ENCODE measurements around the gene PANK4. TPM values are rescaled to one million over a fixed set of nuclear protein-coding genes. Genes with fewer than 3 reads are reported as not detected.

Gene PANK4
- total RNA-seq, 2 experiments from 2014 or later, result 42.9 to 47.0 TPM

DNA sequence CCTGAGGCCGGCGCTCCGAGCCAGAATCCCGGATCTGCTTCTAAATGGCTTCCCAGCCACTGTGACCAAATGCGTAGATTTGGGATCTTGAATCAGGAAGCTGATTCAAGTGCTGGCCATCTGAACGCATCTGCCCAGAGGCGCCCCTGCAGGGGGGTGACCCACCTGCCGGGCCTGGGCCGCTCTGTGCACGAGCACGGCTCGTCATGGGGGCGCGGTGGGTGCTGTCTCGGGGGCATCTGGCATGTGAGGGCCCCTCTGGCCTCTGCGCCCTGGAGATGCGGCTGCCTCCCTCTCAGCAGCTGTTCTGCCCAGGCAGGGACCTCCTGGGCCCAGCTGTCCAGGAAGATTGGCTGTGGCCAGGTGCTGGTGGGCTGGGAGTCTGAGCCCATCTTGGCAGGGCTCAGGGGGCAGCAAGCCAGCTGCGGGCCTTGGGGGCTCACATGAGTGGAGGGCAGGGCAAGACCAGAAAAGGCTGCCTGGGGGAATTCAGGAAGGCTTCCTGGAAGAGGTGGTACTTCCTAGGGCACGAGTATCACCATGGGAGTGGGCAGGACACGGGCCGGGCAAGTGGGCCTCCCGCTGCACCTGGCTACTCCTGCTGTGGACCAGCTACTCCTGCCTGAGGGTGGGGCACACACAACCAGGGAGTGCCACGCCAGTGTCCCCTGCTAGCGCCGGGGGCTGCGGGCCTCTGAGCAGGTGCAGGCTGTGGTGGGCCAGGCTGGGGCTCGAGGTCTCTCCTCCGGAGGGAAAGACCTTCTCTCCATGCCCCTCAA is 25.2 kb downstream of the PANK4 start:
- Histone ChIP-seq H3K27ac (ENCODE audit: low read depth in 1 of 2, low read length in 2 of 2) (no peak overlapping the region), H3K36me3 (ENCODE audit: insufficient read depth, low read length) (no peaks in the 10 kb centered on the region), H3K9me3 (ENCODE audit: control insufficient read depth in 1 of 2, insufficient read depth in 1 of 2, low read length in 2 of 2) (peaks cover 0 to 6% of the 10 kb centered on the region in 2 experiments), H3K4me3 (ENCODE audit: low read length) (no peak overlapping the region), H3K4me1 (ENCODE audit: insufficient read depth, low read length) (peaks cover 32% of the 10 kb centered on the region), H3K27me3 (ENCODE audit: control insufficient read depth in 1 of 2, insufficient read depth in 2 of 2, low read length in 2 of 2) (no peaks in the 10 kb centered on the region)
- CTCF ChIA-PET, result no interaction called here
- H3K4me3 Mint-ChIP-seq, result no peak overlapping the region
- H3K27ac Mint-ChIP-seq, result no peak overlapping the region
- POLR2A ChIA-PET, result interaction anchor here (1.4 kb wide), 1 partner anchor 25 kb away, joined by 5 read pairs; the partner anchor contains the start of gene PANK4
- DNase-seq (no peak), ATAC-seq (ENCODE audit: poor library complexity) (no peak)
- no peaks in the 10 kb centered on the region for H3K27me3 Mint-ChIP-seq
- TF ChIP-seq, protein P1, sequence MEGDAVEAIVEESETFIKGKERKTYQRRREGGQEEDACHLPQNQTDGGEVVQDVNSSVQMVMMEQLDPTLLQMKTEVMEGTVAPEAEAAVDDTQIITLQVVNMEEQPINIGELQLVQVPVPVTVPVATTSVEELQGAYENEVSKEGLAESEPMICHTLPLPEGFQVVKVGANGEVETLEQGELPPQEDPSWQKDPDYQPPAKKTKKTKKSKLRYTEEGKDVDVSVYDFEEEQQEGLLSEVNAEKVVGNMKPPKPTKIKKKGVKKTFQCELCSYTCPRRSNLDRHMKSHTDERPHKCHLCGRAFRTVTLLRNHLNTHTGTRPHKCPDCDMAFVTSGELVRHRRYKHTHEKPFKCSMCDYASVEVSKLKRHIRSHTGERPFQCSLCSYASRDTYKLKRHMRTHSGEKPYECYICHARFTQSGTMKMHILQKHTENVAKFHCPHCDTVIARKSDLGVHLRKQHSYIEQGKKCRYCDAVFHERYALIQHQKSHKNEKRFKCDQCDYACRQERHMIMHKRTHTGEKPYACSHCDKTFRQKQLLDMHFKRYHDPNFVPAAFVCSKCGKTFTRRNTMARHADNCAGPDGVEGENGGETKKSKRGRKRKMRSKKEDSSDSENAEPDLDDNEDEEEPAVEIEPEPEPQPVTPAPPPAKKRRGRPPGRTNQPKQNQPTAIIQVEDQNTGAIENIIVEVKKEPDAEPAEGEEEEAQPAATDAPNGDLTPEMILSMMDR (IDR thresholded peaks at IDR 0.05), result no peak
- H3K36me3 Mint-ChIP-seq (ENCODE audit: low read depth), result no peaks in the 10 kb centered on the region
- no peaks in the 10 kb centered on the region for H3K9me3 Mint-ChIP-seq
- H3K4me1 Mint-ChIP-seq (ENCODE audit: low read depth), result peaks cover 12% of the 10 kb centered on the region
- intact Hi-C loops (cut with DNase I, micrococcal nuclease), result no loop called here

DNA sequence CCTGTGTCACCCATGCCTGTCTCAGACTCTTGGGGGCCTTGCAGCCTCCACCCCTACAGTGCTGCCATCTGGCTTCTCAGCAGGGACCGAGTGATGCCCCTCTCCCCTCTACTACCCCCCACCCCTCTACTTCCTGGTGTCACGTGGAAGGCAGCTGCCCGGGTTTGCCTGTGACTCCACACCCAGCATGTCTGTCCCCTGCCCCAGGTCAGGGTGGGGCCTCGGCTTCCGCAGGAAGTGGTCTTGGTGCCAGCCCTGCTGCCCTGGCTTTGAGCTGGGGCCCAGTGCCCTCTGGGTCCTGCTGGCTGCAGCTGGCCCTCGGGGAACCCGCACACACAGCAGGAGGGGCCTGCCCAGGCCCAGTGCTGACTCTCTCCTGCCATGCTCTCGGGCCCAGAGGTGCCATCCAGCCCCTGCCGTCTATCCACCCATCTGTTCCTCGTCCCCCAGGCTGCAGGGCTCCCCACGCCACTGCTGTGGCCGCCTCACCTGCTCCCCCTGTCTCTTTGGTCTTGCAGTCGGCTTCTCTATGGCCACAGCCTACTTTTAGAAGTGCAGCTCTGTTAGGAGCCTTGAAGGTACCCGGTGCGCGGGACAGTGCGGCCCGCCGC is 26.3 kb downstream of the PANK4 start:
- H3K27me3 ChIP-seq (ENCODE audit: control insufficient read depth in 1 of 2, insufficient read depth in 2 of 2, low read length in 2 of 2), result no peaks in the 10 kb centered on the region
- H3K27ac ChIP-seq (ENCODE audit: low read depth in 1 of 2, low read length in 2 of 2), result no peak overlapping the region
- no peaks in the 10 kb centered on the region for H3K36me3 ChIP-seq (ENCODE audit: insufficient read depth, low read length)
- Mint-ChIP-seq H3K4me1 (ENCODE audit: low read depth) (peaks cover 12% of the 10 kb centered on the region), H3K27me3 (no peaks in the 10 kb centered on the region), H3K27ac (peak overlapping the region; percentile 14), H3K36me3 (ENCODE audit: low read depth) (no peaks in the 10 kb centered on the region), H3K4me3 (peak overlapping the region; percentile 39), H3K9me3 (no peaks in the 10 kb centered on the region)
- peaks cover 41% of the 10 kb centered on the region for H3K4me1 ChIP-seq (ENCODE audit: insufficient read depth, low read length)
- ChIA-PET CTCF (no interaction called here), POLR2A (interaction anchor here (1.0 to 1.4 kb wide), 3 partner anchors 26 to 143 kb away, joined by 3 to 5 read pairs (median 4); partner anchors contain the start of genes PANK4 and PEX10)
- H3K4me3 ChIP-seq (ENCODE audit: low read length), result no peak overlapping the region
- ATAC-seq (ENCODE audit: poor library complexity) (peak; percentile 55), DNase-seq (peak in 3 of 14 experiments; percentile 17 to 64 (median 25))
- peaks cover 0 to 6% of the 10 kb centered on the region in 2 experiments for H3K9me3 ChIP-seq (ENCODE audit: control insufficient read depth in 1 of 2, insufficient read depth in 1 of 2, low read length in 2 of 2)
- TF ChIP-seq, protein P1 (IDR thresholded peaks at IDR 0.05), result no peak
- intact Hi-C loops (cut with DNase I, micrococcal nuclease), result no loop called here

DNA sequence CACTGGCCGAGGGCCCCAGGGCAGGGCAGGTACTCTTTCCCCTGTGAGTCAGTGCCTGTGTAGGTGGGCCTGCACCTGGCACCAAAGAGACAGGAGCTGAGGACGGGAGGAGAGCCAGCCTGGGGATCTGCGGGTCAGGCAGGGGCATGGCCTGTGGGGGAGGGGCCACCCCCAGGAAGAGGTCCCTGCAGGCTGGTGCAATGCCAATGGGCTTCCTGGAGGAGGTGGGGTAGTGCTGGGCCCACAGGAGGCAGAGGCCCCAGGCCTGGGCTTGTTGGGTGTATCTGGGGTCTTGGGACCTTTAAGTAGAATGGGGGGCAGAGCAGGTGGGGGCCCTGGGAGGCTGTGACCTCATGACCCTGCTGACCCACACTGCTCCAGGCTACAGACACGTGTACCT is 27.1 kb downstream of the PANK4 start:
- no peak overlapping the region for H3K27ac ChIP-seq (ENCODE audit: low read depth in 1 of 2, low read length in 2 of 2)
- intact Hi-C loops (cut with DNase I, micrococcal nuclease), result no loop called here
- H3K36me3 ChIP-seq (ENCODE audit: insufficient read depth, low read length), result no peaks in the 10 kb centered on the region
- no peak overlapping the region for H3K4me3 Mint-ChIP-seq
- no peaks in the 10 kb centered on the region for H3K36me3 Mint-ChIP-seq (ENCODE audit: low read depth)
- no peak overlapping the region for H3K27ac Mint-ChIP-seq
- no peaks in the 10 kb centered on the region for H3K9me3 Mint-ChIP-seq
- no peaks in the 10 kb centered on the region for H3K27me3 Mint-ChIP-seq
- DNase-seq (no peak), ATAC-seq (ENCODE audit: poor library complexity) (no peak)
- peaks cover 0 to 6% of the 10 kb centered on the region in 2 experiments for H3K9me3 ChIP-seq (ENCODE audit: control insufficient read depth in 1 of 2, insufficient read depth in 1 of 2, low read length in 2 of 2)
- CTCF ChIA-PET, result no interaction called here
- TF ChIP-seq, protein P1 (IDR thresholded peaks at IDR 0.05), result no peak
- H3K4me1 ChIP-seq (ENCODE audit: insufficient read depth, low read length), result peaks cover 42% of the 10 kb centered on the region
- no peak overlapping the region for H3K4me3 ChIP-seq (ENCODE audit: low read length)
- no peaks in the 10 kb centered on the region for H3K27me3 ChIP-seq (ENCODE audit: control insufficient read depth in 1 of 2, insufficient read depth in 2 of 2, low read length in 2 of 2)
- POLR2A ChIA-PET, result interaction anchor here (1.0 kb wide), 2 partner anchors 86 to 143 kb away, joined by 3 to 4 read pairs; partner anchors contain the start of gene PEX10
- H3K4me1 Mint-ChIP-seq (ENCODE audit: low read depth), result peaks cover 12% of the 10 kb centered on the region
